Neuronal stem cell (in vitro differentiated cells): Measurements from ENCODE around the gene TMEM234.

Experiments
- DNase-seq: peaks from one replicate; pipeline ENCODE4 v3.0.0-alpha.2; 2013; ENCODE audit warnings: low spot score
- H2AFZ ChIP-seq: one replicate; pipeline ENCODE4 v1.6.1; 2013; ENCODE audit warnings: mild to moderate bottlenecking, low read length, inconsistent platforms
- H2AK5ac ChIP-seq: 2 replicates; pipeline ENCODE4 v1.6.1; 2013; ENCODE audit warnings: low read depth, mild to moderate bottlenecking, inconsistent platforms, low read length, moderate library complexity, mixed read lengths
- H2BK120ac ChIP-seq: 2 replicates; pipeline ENCODE4 v1.6.1; 2013; ENCODE audit warnings: low read depth, mild to moderate bottlenecking, inconsistent platforms, low read length, moderate library complexity, mixed read lengths
- H2BK12ac ChIP-seq: one replicate; pipeline ENCODE4 v1.6.1; 2013; ENCODE audit warnings: low read length, inconsistent platforms
- H2BK15ac ChIP-seq: 2 replicates; pipeline ENCODE4 v1.6.1; 2013; ENCODE audit warnings: mild to moderate bottlenecking, low read length, inconsistent platforms, mixed read lengths
- H2BK5ac ChIP-seq: one replicate; pipeline ENCODE4 v1.6.1; 2013; ENCODE audit warnings: inconsistent platforms, mild to moderate bottlenecking, low read length, moderate library complexity
- H3K14ac ChIP-seq: one replicate; pipeline ENCODE4 v1.6.1; 2013; ENCODE audit warnings: low read length, inconsistent platforms
- H3K18ac ChIP-seq: 2 replicates; pipeline ENCODE4 v1.6.1; 2013; ENCODE audit warnings: low read length, inconsistent platforms
- H3K23ac ChIP-seq: 2 replicates; pipeline ENCODE4 v1.6.1; 2013; ENCODE audit warnings: low read depth, mild to moderate bottlenecking, mixed read lengths, low read length, inconsistent platforms; ENCODE audit not compliant: poor library complexity
- H3K27ac ChIP-seq: replicated peaks from 3 replicates; pipeline ENCODE4 v1.5.1; 2013; ENCODE audit warnings: low read length, inconsistent platforms
- H3K27me3 ChIP-seq, 3 experiments: 2 replicates each; pipeline ENCODE4 v1.6.1; 2013; ENCODE audit warnings: low read length in 3 of 3, mild to moderate bottlenecking in 2 of 3, inconsistent platforms in 1 of 3, low read depth in 1 of 3, mixed read lengths in 1 of 3, moderate library complexity in 1 of 3; ENCODE audit not compliant: control insufficient read depth in 3 of 3, insufficient read depth in 3 of 3
- H3K36me3 ChIP-seq, 2 donors: replicated peaks in 1 of 2; 2 replicates each; pipeline ENCODE4 v1.6.1; 2013; ENCODE audit warnings: low read length in 2 of 2; ENCODE audit not compliant: control insufficient read depth in 2 of 2, insufficient read depth in 2 of 2
- H3K4ac ChIP-seq: 2 replicates; pipeline ENCODE4 v1.6.1; 2013; ENCODE audit warnings: inconsistent platforms, mild to moderate bottlenecking, low read length, moderate library complexity
- H3K4me1 ChIP-seq, 2 donors: 1 replicate in 1 of 2; 2 replicates in 1 of 2; pipeline ENCODE4 v1.6.1; 2013; ENCODE audit warnings: low read length in 2 of 2, low read depth in 1 of 2; ENCODE audit not compliant: control insufficient read depth in 2 of 2, insufficient read depth in 1 of 2
- H3K4me2 ChIP-seq: one replicate; pipeline ENCODE4 v1.6.1; 2013; ENCODE audit warnings: mild to moderate bottlenecking, low read length, inconsistent platforms; ENCODE audit not compliant: insufficient read depth, poor library complexity, severe bottlenecking
- H3K4me3 ChIP-seq, 2 donors: 2 replicates each; pipeline ENCODE4 v1.5.1; 2013; ENCODE audit warnings: low read length in 2 of 2, mild to moderate bottlenecking in 2 of 2, inconsistent platforms in 1 of 2, moderate library complexity in 1 of 2
- H3K79me1 ChIP-seq: one replicate; pipeline ENCODE4 v1.6.1; 2013; ENCODE audit warnings: low read depth, mild to moderate bottlenecking, inconsistent platforms, low read length, moderate library complexity
- H3K9ac ChIP-seq: one replicate; pipeline ENCODE4 v1.6.1; 2013; ENCODE audit warnings: mild to moderate bottlenecking, low read depth, low read length, inconsistent platforms; ENCODE audit not compliant: poor library complexity
- H3K9me3 ChIP-seq, 2 donors: replicated peaks in 1 of 2; 2 replicates each; pipeline versions ENCODE3 to v1.6.1; 2013; ENCODE audit warnings: low read length in 2 of 2, mild to moderate bottlenecking in 2 of 2, inconsistent platforms in 1 of 2, low read depth in 1 of 2, mixed read lengths in 1 of 2, moderate library complexity in 1 of 2; ENCODE audit not compliant: control insufficient read depth in 2 of 2, insufficient read depth in 1 of 2
- H4K8ac ChIP-seq: one replicate; pipeline ENCODE4 v1.6.1; 2013; ENCODE audit warnings: low read depth, mild to moderate bottlenecking, inconsistent platforms, low read length, moderate library complexity
- H4K91ac ChIP-seq: one replicate; pipeline ENCODE4 v1.6.1; 2013; ENCODE audit warnings: low read length, low read depth, mild to moderate bottlenecking, inconsistent platforms; ENCODE audit not compliant: poor library complexity
- WGBS, 2 donors: extraction: QIAGEN DNeasy Blood & Tissue Kit; methylation state at CpG; one replicate each; pipeline ENCODE4 v1.1.7; 2013; ENCODE audit warnings: missing lambda C conversion rate in 2 of 2, mixed read lengths in 1 of 2; ENCODE audit not compliant: insufficient read length in 2 of 2, insufficient replicate concordance in 1 of 2; ENCODE audit errors: extremely low coverage in 2 of 2; 5-methylcytosine and 5-hydroxymethylcytosine counted together

TMEM234 gene

GRCh38 chr1:32199043-32199716 is 23.0 kb downstream of the TMEM234 start:
- no peak overlapping the region for H3K4me2 ChIP-seq
- H3K14ac ChIP-seq: no peak overlapping the region
- H2BK12ac ChIP-seq: peak overlapping the region; percentile 35
- no peak overlapping the region for H3K23ac ChIP-seq
- peaks cover 32 to 46% of the 10 kb centered on the region in 2 donors for H3K36me3 ChIP-seq
- H3K27me3 ChIP-seq: peaks cover 0 to 2% (median 0%) of the 10 kb centered on the region in 3 experiments
- no CpG with 5 or more reads among the region's 4 CpGs for WGBS, 2 donors
- H4K91ac ChIP-seq: no peak overlapping the region
- H3K4me3 ChIP-seq: peak overlapping the region in 1 of 2 donors; percentile 56
- H3K79me1 ChIP-seq: no peaks in the 10 kb centered on the region
- H2BK15ac ChIP-seq: peak overlapping the region; percentile 69
- peak overlapping the region; percentile 80 for H2AK5ac ChIP-seq
- H3K9me3 ChIP-seq: no peaks in the 10 kb centered on the region
- H3K27ac ChIP-seq: no peak overlapping the region
- no peak overlapping the region for H2AFZ ChIP-seq
- no peak overlapping the region for H3K4ac ChIP-seq
- H3K4me1 ChIP-seq: peaks cover 20 to 23% of the 10 kb centered on the region in 2 donors
- H2BK120ac ChIP-seq: no peak overlapping the region
- H3K18ac ChIP-seq: peak overlapping the region; percentile 50
- H4K8ac ChIP-seq: peak overlapping the region; percentile 29
- no peak overlapping the region for H2BK5ac ChIP-seq
- no peak for DNase-seq
- peak overlapping the region; percentile 71 for H3K9ac ChIP-seq

DNA sequence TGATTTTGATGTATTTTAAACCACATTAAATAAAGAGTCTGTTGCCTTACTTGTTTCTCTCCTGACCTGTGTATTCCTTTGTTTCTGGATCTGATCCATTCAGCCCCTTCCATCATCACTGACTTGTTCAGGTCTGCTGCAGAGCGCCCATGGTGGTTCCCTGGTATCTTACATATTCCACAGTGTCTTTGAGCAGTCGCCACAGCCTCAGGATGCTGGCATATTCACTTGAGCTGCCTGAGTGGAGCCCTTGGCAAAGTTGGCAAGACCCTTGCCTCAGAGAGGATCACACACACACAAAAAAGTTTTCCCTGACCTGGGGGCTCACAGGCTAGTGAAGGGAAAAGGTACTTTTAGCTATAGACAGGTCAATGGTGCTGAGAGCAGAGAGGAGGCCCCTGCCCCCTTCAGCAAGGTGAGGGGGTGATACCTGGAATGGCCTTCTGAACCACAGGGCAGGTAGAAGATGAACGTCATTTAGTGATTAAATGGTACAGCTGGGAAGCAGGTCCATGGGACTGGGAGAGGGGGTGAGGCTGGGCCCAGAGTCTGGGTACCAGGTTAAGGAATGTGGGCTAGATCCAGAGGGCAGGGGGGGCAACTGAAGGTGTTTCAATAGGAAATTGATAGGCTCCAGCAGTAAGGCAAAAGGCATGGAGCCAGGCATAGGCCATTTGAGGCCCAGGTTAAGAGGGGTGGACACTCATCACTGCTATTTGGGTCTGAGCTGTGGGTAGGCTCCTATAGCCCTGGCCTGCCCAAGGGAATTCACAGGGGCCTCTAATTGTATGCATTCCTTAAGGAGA is 23.7 kb downstream of the TMEM234 start:
- H2BK5ac ChIP-seq: no peak overlapping the region

GRCh38 chr1:32197837-32198236 is 24.3 kb downstream of the TMEM234 start:
- WGBS, 2 donors: no CpG with 5 or more reads among the region's 6 CpGs

More for the DNA sequence above, 23.7 kb downstream of the TMEM234 start:
- H3K27me3 ChIP-seq: no peaks in the 10 kb centered on the region
- H3K9ac ChIP-seq: no peak overlapping the region
- no peak overlapping the region for H2AK5ac ChIP-seq
- no peak overlapping the region for H4K8ac ChIP-seq
- H3K14ac ChIP-seq: no peak overlapping the region
- no peaks in the 10 kb centered on the region for H3K9me3 ChIP-seq
- no peak for DNase-seq
- no CpG with 5 or more reads among the region's 3 CpGs for WGBS, 2 donors
- H3K36me3 ChIP-seq: peaks cover 38 to 54% of the 10 kb centered on the region in 2 donors
- H2BK120ac ChIP-seq: no peak overlapping the region
- H2BK12ac ChIP-seq: no peak overlapping the region
- peaks cover 20 to 23% of the 10 kb centered on the region in 2 donors for H3K4me1 ChIP-seq
- H3K27ac ChIP-seq: no peak overlapping the region
- H2BK15ac ChIP-seq: no peak overlapping the region
- no peak overlapping the region for H3K4me3 ChIP-seq
- no peak overlapping the region for H3K18ac ChIP-seq
- no peak overlapping the region for H3K4ac ChIP-seq
- no peak overlapping the region for H3K4me2 ChIP-seq
- H3K79me1 ChIP-seq: no peaks in the 10 kb centered on the region
- no peak overlapping the region for H3K23ac ChIP-seq
- H4K91ac ChIP-seq: no peak overlapping the region
- H2AFZ ChIP-seq: no peak overlapping the region

GRCh38 chr1:32197074-32197473 is 25.1 kb downstream of the TMEM234 start:
- Histone ChIP-seq H3K9me3 (no peaks in the 10 kb centered on the region), H3K23ac (no peak overlapping the region), H2BK15ac (no peak overlapping the region), H2BK5ac (no peak overlapping the region), H3K4me1 (peaks cover 20 to 23% of the 10 kb centered on the region in 2 donors), H3K14ac (no peak overlapping the region), H2BK12ac (no peak overlapping the region), H3K36me3 (peaks cover 49 to 67% of the 10 kb centered on the region in 2 donors), H3K4ac (no peak overlapping the region), H4K91ac (no peak overlapping the region), H3K4me3 (no peak overlapping the region), H2AK5ac (no peak overlapping the region), H3K27ac (no peak overlapping the region), H4K8ac (no peak overlapping the region), H2AFZ (no peak overlapping the region), H3K4me2 (no peak overlapping the region), H3K18ac (no peak overlapping the region), H3K9ac (no peak overlapping the region), H3K79me1 (no peaks in the 10 kb centered on the region), H2BK120ac (no peak overlapping the region), H3K27me3 (no peaks in the 10 kb centered on the region)
- DNase-seq: no peak
- WGBS, 2 donors: no CpG with 5 or more reads among the region's 1 CpG

More at GRCh38 chr1:32197837-32198236, 24.3 kb downstream of the TMEM234 start:
- no peak overlapping the region for H2AFZ ChIP-seq
- H2BK120ac ChIP-seq: no peak overlapping the region
- no peaks in the 10 kb centered on the region for H3K79me1 ChIP-seq
- H3K18ac ChIP-seq: no peak overlapping the region
- peaks cover 43 to 60% of the 10 kb centered on the region in 2 donors for H3K36me3 ChIP-seq
- no peak overlapping the region for H2BK5ac ChIP-seq
- H3K4ac ChIP-seq: no peak overlapping the region
- H3K4me1 ChIP-seq: peaks cover 20 to 23% of the 10 kb centered on the region in 2 donors
- H3K27ac ChIP-seq: no peak overlapping the region
- H2BK15ac ChIP-seq: no peak overlapping the region
- peak overlapping the region; percentile 57 for H3K14ac ChIP-seq
- H3K4me2 ChIP-seq: no peak overlapping the region
- H3K9me3 ChIP-seq: no peaks in the 10 kb centered on the region
- H2BK12ac ChIP-seq: no peak overlapping the region
- H3K27me3 ChIP-seq: no peaks in the 10 kb centered on the region
- H3K4me3 ChIP-seq: no peak overlapping the region
- H4K91ac ChIP-seq: no peak overlapping the region
- DNase-seq: no peak
- H3K23ac ChIP-seq: no peak overlapping the region
- no peak overlapping the region for H2AK5ac ChIP-seq
- no peak overlapping the region for H3K9ac ChIP-seq
- H4K8ac ChIP-seq: no peak overlapping the region
